Omental fat pad (tissue), 4 donors: Measurements from ENCODE around the gene TOM1L2. TPM values are rescaled to one million over a fixed set of nuclear protein-coding genes. Genes with fewer than 3 reads are reported as not detected.

Experiments used
- ATAC-seq: fragments of 150-250 bp; one replicate; pipeline ENCODE4 v1.9.1; 2016; ENCODE audit warnings: mild to moderate bottlenecking, moderate library complexity; ENCODE audit not compliant: low FRiP score
- DNase-seq: peaks from one replicate; pipeline ENCODE4 v3.0.0-alpha.2; 2019; ENCODE audit warnings: low spot score
- CTCF ChIP-seq, 3 donors: fragments of 450-650 bp; IDR thresholded peaks; one replicate each; pipeline ENCODE4 v1.5.1; 2016 to 2017; ENCODE audit warnings: antibody characterized with exemption in 3 of 3, mild to moderate bottlenecking in 3 of 3, moderate library complexity in 2 of 3
- total RNA-seq, 4 donors: library from RNA; depleted of rRNA; stranded (reverse); fragments of >200 nt; gene quantifications; one replicate each; pipeline ENCODE4 v1.1.0, GENCODE V29; 2016

The TOM1L2 gene
- total RNA-seq, 4 donors from 2014 or later = 25.9 to 30.3 (median 27.6) TPM

DNA sequence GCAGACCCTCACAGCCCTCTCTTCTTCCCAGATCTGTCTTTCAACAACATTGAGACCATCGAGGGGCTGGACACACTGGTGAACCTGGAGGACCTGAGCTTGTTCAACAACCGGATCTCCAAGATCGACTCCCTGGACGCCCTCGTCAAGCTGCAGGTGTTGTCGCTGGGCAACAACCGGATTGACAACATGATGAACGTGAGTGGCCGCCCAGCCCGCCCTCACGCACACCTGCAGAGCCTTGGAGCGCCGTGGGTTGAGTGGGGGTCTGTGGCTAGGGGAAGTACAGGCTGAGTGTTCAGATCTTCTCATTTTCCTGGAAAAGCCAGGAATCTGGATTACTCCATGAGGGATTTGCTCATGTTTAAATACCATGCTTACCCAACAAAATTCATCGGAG, 15.7 kb upstream of the TOM1L2 start:
- no peak for DNase-seq
- no peak for TF ChIP-seq CTCF (IDR thresholded peaks at IDR 0.05)
- ATAC-seq = no peak

DNA sequence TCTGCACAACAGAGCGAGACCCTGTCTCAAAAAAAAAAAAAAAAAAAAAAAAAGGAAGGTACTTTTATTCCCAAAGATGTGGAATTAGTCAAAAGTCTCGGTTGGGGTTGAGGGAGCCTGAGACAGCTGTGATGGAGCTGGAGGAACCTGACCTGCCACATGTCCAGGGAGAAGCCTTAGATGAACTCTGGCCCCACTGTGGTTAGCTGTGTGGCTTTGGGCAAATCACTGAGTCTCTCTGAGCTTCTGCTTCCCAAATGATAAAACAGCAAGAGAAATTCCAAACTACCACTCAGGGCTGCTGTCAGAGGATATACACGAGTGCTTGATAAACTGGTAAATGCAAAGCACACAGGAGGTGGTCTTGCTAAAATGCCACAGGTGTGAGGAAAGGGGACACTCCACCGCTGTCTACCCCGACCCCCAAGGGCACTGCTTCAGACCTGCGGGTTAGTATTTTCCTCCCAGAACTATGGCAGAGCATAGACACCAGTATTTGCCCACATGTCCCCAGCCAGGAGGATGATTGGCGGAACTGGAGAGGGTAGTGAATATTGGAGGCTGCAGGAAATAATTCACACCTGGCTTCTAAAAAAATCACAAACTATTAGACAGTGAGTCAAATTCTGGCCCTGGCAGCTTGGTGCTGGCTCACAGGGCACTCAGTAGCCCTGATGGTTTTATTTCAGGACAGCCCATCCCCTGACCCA, 15.1 kb upstream of the TOM1L2 start:
- ATAC-seq (no peak), DNase-seq (no peak)
- TF ChIP-seq CTCF (IDR thresholded peaks at IDR 0.05) = no peak

DNA sequence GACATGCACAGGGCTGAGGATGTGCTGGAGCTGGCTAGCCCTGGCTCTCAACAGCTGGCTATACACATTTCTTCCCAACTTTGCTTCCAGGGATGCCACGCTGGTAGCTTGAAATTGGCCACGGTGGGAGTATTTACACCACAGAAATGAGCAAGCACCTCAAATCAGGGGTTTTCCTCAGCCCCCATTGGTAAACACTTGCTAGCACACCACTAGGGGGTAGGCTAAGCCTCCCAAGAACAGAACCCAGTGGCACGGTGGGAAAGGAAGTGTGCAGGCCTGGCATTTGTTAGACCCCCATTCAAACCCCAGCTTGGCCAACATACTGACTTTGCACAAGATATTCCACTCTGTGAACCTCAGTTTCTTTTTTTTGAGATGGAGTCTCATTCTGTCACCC, 13.4 kb upstream of the TOM1L2 start:
- ATAC-seq (no peak), DNase-seq (no peak)
- TF ChIP-seq CTCF (IDR thresholded peaks at IDR 0.05) = no peak

- ATAC-seq = no peak
- TF ChIP-seq CTCF (IDR thresholded peaks at IDR 0.05) = no peak
- no peak for DNase-seq
Observed at GRCh38 chr17:17985153-17985552, 13.0 kb upstream of the TOM1L2 start.

DNA sequence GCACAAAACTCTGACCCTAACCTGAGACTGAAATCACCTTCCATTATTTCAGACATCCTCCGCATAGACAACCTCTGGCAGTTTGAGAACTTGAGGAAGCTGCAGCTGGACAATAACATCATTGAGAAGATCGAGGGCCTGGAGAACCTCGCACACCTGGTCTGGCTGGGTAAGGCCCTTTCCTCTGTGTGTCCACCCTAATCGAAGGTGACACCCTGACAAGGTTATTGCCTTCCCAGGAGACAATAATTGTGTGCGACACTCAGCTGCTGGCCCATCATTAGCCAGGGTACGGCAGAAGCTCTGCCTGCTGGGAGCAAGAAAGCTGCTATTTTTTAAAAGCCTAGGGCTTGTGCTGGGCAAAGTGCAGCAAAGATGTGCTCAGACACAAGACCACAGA, 11.6 kb upstream of the TOM1L2 start:
- DNase-seq = no peak
- ATAC-seq = no peak
- no peak for TF ChIP-seq CTCF (IDR thresholded peaks at IDR 0.05)

DNA sequence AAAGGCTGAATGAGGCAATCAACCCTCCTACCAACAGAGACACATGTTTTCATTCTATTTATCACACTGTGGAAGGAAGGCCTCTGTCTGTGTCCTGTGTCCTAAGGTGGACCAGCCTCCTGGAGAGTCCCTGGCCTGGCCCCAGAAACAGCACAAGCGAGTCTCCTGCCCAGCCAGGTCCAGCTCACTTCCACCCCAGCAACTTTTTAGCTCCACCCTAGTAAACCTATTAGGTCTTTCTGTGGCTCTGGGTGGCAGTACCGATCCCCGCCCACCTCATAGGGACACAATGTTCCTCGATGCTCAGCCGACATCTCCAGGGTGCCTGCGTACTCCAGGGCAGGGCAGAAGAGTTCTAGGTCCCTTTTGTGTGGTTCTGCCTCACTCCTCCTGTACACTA, 11.2 kb upstream of the TOM1L2 start:
- no peak for DNase-seq
- peak; percentile 55 for ATAC-seq
- TF ChIP-seq CTCF (IDR thresholded peaks at IDR 0.05) = no peak

GRCh38 chr17:17982801-17983200, 10.6 kb upstream of the TOM1L2 start:
- TF ChIP-seq CTCF (IDR thresholded peaks at IDR 0.05) = no peak

More at GRCh38 chr17:17982801-17983200, 10.6 kb upstream of the TOM1L2 start:
- DNase-seq (no peak), ATAC-seq (no peak)
